ENCODE results near the gene BAIAP2L1.

The BAIAP2L1 gene

DNA sequence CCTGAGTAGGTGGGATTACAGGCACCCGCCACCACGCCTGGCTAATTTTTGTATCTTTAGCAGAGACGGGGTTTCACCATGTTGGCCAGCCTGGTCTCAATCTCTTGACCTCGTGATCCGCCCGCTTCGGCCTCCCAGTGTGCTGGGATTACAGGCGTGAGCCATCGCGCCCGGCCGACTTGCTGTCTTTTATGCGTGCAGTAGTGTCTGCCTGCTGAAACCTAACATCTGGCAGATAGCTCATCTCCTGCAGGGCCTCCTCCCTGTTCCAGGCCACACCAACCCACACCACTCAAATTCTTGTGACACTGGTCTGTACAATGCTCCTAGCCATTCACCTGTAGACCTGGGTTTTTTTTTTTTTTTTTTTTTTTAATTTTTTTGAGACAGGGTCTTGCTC lies 41.5 kb downstream of the BAIAP2L1 start:
- DNase-seq (ENCODE audit: low read depth) = no peak

DNA sequence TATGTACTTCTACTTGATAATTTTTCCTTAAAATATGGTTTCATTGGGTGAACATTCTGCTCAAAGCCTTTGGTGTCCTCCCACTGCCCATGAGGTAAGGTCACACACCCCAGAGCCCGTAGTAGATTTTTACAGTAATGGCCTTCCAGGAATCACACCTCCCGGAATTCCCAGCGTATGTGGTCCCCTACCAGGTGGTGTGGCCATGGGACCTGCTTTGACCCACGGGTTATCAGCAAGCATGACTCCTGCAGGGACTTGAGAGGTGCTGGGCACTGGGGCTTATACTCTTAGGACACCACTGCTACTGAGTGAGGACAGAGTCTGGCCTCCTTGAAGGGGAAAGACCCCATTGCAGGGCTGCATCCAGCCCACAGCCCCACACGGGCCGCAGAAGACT lies 42.2 kb downstream of the BAIAP2L1 start:
- no peak for DNase-seq (ENCODE audit: low read depth)

DNA sequence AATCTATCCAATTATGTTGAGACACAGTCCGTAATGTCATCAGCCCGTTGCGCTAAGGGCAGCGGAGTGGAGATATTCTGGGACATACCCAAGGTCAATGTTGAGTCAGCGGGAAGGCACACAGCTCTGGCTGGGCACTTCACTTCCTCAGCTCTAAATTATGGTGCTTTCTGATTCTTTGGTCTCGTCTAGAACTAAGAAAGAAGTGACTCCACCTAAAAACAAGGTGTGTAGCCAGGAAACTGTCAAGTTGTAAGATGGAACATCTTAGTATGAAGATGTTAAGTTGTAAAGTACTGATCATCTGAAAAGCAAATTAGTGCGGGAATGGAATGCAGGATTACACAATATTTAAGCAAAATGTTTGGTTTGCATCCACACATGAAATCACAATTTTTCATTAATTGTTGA lies 43.1 kb downstream of the BAIAP2L1 start:
- no peak for DNase-seq (ENCODE audit: low read depth)

DNA sequence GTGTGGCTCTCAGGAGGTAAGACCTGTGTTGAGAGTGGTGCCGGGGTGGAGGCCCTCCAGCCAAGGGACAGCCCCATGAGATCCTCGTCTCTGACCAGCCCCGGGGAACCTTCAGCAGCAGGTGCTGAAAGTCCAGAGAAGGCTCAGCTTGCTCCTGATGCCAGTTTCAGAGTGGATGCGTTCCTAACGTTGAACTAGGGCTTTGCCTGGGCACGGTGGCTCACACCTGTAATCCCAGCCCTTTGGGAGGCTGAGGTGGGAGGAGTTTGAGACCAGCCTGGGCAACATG lies 45.7 kb downstream of the BAIAP2L1 start:
- no peak for DNase-seq (ENCODE audit: low read depth)

DNA sequence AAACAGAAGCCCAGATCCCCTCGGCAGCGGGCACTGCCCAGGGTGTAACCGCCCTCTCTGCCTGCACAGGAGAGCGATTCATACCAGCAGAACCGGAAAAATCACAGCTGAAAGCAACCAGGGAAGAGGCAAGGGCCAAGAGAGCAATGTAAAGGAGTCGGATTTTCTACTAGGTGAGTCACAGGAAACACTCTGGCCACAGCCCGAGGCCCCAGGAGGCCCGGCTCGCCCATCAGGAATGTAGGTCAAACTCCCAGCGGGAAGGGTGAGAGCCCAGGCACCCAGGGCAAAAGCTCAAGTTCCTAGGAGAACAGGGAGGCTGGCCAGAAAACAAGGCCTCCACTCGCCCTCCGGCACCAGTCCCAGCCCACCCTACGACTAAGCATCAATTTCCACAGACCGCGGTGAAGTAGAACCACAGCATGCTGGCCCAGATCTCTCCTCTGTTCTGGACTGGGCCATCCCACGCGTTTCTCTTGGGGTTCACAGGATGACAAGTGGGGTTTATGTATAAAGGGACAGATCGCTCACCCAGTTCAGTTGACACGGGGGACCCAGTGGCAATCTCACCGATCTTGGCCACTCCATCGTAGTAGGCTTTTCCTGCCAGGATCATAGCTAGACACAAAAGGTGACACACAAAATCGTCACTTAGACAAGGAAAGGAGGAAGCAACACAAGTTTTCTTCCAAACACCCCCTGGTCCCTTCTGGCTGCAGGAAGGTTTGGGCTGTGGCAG lies 46.2 kb downstream of the BAIAP2L1 start:
- DNase-seq (ENCODE audit: low read depth) = no peak

DNA sequence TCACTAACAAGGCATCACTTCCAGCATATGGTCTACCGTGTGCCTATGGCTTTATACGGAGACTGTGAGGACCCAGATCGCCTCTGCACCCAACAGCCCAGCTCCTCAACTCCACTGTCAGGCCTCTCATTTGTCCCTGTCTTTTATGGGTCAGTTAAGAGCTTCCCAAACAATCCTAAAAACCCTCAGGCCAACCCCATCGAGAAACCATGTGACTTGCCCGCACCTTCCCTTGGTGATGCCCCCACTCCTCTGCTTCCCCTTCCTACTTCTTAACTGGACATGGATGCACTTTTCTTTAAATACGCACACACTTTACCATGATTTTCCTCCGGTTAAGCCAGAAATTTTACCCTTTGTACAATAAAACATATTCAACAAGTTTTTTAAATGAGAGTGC lies 46.8 kb downstream of the BAIAP2L1 start:
- no peak for DNase-seq (ENCODE audit: low read depth)

DNA sequence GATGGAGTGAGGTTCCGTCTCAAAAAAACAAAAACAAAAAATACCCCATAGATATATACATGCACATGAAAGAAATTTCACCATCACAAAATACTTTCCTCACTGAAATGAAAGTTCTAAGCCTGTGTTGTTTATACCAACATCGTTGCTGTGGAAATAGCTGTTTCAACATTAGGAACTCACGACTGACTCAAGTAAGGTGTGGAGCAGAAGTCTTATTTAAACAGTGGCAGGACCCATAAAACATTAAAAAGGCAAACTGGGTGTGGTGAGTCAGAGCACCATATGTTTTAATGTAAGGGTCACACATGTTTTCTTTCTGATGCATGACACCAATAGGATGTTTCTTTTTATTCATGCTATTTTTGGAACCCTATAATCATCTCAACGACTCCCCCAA lies 48.3 kb downstream of the BAIAP2L1 start:
- no peak for DNase-seq (ENCODE audit: low read depth)

DNA sequence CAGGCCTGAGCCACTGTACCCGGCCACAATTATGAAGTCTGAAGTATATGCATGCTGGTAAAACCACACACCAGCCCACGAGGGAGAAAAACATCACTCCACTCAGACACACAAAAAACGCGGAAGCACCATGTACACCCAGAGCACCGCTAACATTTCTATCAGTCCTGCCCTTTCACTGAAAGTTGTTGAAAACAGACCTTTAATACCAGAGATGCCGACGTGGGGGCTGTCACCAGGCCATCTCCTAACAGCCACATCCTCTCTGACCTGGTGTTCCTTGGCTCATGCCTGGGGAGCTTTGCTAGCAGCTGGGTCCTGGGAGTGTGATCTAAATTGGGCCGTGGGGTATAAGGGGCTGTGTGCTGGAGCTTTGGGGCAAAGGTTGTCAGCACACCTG lies 49.8 kb downstream of the BAIAP2L1 start:
- DNase-seq (ENCODE audit: low read depth) = no peak

DNA sequence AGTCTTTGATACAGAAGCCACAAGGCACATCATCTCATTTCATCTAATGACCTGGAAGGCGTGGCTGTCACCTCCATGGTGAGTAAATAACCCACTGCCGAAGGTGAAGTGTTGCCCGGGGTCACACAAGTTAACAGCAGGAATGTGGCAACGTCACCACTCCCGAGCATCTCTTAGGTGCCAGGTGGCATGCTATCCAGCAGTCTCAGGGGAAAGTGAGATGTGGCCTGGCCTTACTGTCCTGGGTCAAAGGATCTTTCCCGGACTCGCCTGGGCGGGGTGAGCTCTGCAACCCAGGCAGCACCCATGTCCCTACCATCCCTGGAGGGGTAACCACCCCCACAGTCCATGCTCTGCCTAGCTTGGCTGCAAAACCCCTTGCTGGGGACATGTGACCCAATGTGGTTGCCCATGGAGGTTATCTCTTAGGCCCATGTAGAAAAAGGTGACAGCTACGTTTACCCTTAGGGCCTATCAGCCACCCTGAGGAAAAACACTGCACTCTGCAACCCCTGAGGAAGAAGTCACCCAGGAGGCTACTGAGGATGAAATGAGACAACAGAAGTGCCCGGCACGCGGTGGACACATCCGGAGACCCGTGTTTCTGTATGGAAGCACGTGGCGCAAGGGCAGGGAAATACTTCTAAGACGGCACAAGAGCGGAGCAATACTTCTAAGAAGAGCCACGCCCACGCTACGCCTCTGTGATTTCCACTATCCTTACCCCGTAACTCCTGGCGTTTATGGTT lies 52.0 kb downstream of the BAIAP2L1 start:
- DNase-seq (ENCODE audit: low read depth) = no peak

DNA sequence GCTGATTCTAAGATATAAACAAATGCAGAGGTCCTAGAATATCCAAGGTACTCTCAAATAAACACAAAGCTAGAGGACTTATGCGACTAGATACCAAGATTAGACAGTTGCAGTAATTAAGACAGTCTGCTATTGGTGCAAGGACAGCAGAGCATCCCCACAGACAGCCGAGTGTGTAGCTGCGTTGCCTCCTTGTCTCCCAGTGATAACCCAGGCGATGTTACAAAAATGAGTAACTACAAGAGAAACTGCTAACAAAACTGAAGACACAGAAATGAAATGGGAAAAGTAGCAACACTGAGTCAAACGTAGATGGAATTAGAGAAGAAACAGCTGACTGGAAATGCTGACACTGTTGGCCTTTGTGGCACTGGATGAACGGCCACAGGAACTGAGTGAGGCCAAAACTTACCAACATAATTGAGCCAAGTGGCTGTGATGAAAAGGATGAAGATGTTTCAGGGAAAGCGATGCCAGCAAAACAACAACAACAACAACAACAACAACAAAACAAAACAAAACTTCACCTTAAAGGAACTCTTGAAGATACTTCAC lies 54.3 kb downstream of the BAIAP2L1 start:
- no peak for DNase-seq (ENCODE audit: low read depth)

DNA sequence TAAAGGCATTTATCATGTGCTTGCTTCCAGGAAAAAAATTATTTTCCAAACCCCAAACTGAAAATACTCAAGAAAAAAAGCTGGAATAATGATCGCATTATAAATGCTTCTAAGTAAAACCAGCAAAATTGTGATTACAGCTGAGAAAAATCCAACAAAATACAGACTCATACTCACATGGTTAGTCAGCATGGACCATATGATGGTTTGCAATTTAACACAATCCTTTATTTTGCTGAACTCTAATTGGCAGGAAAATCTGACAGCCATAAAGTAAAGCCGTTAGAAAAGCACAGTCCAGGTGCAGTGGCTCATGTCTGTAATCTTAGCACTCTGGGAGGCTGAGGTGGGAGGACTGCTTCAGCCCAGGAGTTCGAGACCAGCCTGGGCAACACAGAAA lies 59.8 kb downstream of the BAIAP2L1 start:
- DNase-seq (ENCODE audit: low read depth) = no peak

DNA sequence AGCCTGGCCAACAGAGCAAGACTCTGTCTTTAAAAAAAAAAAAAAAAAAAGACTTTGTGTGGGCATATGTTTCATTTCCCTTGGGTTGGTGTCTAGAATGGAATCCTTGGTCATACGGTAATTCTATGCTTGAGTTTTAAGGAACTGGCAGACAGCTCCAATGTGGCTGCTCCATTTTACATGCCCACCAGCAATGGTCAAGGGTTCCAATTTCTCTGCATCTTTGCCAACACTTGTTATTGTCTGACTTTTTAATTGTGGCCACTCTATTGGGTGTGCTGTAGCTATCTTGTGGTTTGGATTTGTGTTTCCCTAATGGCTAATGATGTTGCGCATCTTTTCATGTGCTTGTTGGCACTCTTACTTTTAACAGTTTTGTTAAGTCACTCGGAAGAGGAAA lies 61.8 kb downstream of the BAIAP2L1 start:
- no peak for DNase-seq (ENCODE audit: low read depth)

DNA sequence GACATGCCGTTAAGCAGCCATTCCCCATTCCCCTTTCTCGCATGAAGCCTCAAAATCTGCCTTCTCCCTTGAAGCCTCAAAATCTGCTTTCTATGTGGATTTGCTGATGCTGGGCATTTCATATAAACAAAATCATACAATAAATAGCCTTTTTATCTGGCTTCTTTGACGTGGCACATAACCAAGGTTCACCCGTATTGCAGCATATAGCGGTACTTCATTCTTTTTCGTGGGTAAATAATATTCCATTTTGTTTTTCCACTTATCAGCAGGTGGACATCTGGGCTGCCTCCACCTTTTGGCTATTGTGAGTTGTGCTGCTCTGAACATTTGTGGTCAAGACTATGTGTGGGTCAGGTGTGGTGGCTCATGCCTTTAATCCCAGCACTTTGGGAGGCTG lies 62.4 kb downstream of the BAIAP2L1 start:
- DNase-seq (ENCODE audit: low read depth) = no peak

DNA sequence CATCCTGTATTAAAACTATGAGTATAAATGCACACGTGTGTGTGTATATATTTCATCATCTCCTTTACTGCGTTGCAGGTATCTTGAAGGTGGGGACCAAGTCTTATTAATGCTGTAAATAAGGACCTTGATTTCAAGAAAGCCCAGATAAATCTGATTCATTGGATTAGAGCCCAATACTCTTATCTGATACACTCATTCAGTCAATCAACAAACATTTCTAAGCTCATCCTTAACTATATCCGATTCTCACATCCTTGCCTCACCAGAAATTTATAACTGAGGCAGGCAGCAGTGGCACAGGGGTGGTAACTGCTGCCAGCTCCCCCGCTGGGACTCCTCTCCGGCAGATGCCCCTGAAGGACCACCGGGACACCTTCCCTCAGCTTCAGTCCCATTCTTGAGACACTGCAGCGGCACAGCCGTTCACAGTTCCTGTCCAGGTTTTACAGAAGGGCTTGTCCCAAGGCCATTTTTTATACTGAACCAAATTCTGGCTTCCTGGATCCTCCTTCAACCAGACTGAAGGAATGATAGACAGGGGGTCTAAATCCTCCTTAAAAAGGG lies 65.4 kb downstream of the BAIAP2L1 start:
- DNase-seq (ENCODE audit: low read depth) = no peak

DNA sequence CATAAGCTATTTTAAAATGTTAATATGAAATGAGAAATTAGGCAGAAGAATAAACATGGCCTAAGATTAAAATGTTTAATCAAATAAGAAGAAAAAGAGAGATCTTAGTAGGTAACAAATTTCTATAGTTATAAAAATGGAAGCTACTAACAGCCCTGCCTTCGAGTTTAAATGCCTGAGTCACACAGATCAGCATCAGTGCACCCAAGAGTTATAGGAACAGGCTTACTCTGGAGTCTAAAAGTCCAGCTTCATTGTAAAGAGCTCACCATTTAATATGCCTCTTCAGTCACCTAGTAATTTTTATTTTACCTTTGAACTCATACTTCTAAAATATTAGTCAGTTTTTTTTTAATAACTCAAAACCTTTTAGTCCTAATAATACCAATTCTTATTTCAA lies 66.8 kb downstream of the BAIAP2L1 start:
- DNase-seq (ENCODE audit: low read depth) = no peak

DNA sequence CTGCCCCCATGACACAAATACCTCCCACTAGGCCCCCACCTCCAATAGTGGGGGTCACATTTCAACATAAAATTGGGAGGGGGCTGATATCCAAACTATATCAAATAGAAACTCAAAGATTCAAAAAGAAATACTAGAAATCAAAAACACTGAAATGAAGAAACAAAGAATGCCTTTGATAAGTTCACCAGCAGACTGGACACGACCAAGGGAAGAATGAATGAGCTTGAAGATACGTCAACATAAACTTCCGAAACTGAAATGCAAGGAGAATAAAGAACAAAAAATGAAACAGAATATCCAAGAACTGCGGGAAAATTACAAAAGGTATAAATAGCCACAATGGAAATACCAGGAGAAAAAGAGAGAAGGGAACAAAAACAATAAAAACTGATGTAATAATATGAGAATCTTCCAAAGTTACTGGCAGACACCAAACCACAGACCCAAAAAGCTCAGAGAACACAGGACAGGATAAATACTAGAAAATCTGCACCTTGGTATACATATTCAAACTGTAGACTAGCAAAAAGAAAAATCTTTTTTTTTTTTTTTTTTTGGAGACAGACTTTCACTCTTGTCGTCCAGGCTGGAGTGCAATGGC lies 69.9 kb downstream of the BAIAP2L1 start:
- DNase-seq (ENCODE audit: low read depth) = no peak

DNA sequence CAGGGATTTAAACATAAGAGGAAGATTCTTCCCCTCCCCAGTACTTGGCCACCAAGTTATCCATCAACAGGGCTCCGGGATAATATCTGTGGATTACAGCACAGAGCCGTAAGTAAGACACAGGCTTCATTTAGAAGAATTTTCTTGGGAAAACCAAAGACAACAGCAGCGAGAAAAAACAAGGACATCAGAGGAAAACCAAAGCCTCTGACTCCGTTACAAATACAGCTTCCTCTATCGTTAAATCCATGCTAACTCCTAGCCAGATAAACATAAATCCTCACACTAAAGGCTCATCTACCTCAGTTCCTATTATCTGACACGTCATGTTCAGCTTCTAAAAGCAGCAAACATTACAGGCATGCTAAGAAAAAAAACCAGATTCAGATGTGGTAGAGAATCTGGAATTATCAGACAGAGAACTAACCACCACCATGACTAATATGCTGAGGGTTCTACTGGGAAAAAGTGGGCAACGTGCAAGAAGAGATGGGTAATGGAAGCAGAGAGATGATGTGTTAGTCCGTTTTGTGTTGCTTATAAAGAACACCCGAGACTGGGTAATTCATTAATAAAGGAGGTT lies 71.0 kb downstream of the BAIAP2L1 start:
- no peak for DNase-seq (ENCODE audit: low read depth)

DNA sequence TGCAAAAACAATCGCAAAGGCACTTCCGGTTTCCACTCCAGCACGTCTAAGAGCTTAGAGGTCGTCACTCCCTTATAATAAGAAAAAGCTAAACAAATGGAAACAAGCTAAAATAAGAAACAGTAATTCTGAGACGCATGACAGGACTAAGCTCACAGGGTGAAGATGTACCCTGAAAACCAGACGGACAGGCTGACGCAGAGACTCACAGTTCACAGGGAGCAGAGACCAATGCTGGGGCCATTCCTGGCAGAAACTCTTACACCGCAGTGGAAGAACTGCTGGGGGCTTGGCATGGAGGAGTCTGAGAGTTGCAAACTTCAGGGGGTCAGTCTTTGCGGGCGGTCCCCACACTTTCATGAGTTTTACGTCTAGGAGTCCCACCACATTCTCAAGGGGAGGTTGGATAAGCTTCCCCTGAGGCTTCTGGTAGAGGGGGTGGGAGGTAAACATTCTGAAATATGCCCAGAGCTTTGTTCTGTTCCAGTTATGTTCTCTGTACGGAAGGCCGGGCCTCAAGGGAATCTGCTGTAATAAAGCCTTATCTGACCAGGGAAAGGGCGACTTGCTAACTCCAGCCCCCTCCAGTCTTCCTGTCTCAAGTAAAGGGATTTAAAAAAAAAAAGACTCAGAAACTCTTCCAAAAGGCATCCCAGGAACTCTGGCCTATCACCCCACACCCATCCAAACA lies 71.6 kb downstream of the BAIAP2L1 start:
- no peak for DNase-seq (ENCODE audit: low read depth)

DNA sequence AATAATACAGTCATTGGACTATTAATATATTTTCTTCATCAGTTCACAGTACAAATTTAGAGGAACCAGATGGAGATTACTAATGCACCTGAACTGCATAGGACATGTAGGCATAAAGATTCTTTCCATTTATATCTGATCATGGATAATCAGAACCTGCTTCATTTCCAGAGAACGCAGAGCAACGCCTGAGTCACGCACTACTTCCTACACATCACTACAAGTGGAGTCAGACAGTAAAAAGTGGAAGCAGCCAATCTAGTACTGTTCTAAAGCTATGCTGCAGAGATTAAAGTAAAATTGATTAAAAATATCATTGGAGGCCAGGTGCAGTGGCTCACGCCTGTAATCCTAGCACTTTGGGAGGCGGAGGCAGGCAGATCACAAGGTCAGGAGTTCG lies 76.1 kb downstream of the BAIAP2L1 start:
- DNase-seq (ENCODE audit: low read depth) = no peak

DNA sequence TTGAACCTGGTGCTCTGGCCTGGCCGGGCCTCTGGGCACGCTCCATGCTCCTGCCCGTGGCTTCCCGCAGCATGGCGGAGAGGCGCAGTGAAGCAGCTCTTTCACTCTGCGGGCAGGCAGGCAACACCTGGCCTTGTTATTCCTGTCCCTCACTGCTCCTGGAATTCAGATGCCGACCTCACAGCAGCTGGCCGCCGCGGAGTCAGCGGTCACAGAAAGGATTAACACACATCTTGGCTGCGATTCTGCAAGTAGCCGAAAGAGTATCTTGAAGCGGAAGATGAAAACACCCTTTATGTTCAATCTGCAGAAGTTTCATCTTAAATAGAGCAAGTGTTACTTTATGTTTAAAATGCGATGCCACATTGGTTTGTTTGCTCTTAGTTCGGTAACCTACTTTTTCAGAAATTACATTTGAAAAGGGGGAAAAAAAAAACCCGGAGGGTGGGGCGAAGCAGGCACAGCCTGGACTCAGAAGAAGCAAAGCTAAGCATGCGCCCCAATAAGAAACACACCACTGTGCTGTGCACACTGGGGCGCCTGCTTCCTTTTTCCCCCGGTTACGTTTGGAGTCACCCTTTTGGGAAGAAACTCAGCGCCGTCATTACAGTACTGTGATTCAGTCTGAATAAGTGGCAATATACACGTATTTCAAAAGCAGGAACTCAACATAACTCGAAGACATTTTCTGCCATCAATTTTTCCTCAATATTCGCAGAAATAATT lies 77.1 kb downstream of the BAIAP2L1 start:
- no peak for DNase-seq (ENCODE audit: low read depth)
